Neural cell (in vitro differentiated cells): ENCODE data around the gene CCDC74A. TPM values are rescaled to one million over a fixed set of nuclear protein-coding genes. Genes with fewer than 3 reads are reported as not detected.
"Not testable (repeated sequence)": the region's sequence is repeated elsewhere in the genome, so short reads cannot be mapped to it uniquely, and the experiment has no call there.

Experiments used
- H2AFZ ChIP-seq: fragments of 200-600, 300-800 bp; sonication (generic), shearing (Covaris generic); 2 replicates; pipeline ENCODE4 v1.6.0; 2014; ENCODE audit warnings: low read depth, mild to moderate bottlenecking, antibody characterized with exemption, low read length, moderate library complexity
- H3F3A ChIP-seq: fragments of 200-600 bp; shearing (Covaris generic); 2 replicates; pipeline ENCODE4 v1.6.1; 2016; ENCODE audit warnings: mild to moderate bottlenecking, moderate library complexity, mixed read lengths, antibody characterized with exemption, low read length; ENCODE audit not compliant: insufficient read depth, poor library complexity, severe bottlenecking
- H3K27ac ChIP-seq: fragments of 200-600, 300-800 bp; sonication (generic), shearing (Covaris generic); 2 replicates; pipeline ENCODE4 v1.5.1; 2014; ENCODE audit warnings: mild to moderate bottlenecking, low read length, moderate library complexity
- H3K27me3 ChIP-seq: fragments of 300-800, 200-600 bp; sonication (generic), shearing (Covaris generic); 2 replicates; pipeline ENCODE4 v1.6.0; 2014; ENCODE audit warnings: mild to moderate bottlenecking, low read depth, low read length, moderate library complexity; ENCODE audit not compliant: insufficient read depth
- H3K36me3 ChIP-seq: fragments of 300-800, 200-600 bp; sonication (generic), shearing (Covaris generic); 2 replicates; pipeline ENCODE4 v1.5.1; 2014; ENCODE audit warnings: mild to moderate bottlenecking, antibody characterized with exemption, low read length, moderate library complexity; ENCODE audit not compliant: insufficient read depth
- H3K4me2 ChIP-seq: fragments of 300-800, 200-600 bp; sonication (generic), shearing (Covaris generic); 2 replicates; pipeline ENCODE4 v1.6.0; 2014; ENCODE audit warnings: mild to moderate bottlenecking, low read length
- H3K4me3 ChIP-seq: fragments of 300-800, 200-600 bp; sonication (generic), shearing (Covaris generic); 2 replicates; pipeline ENCODE4 v1.5.1; 2014; ENCODE audit warnings: mild to moderate bottlenecking, low read length, moderate library complexity
- H3K79me2 ChIP-seq: fragments of 200-600 bp; shearing (Covaris generic); replicated peaks from 2 replicates; pipeline ENCODE4 v1.6.0; 2014; ENCODE audit warnings: mild to moderate bottlenecking, low read length, moderate library complexity; ENCODE audit not compliant: insufficient read depth
- H3K9ac ChIP-seq: fragments of 300-800, 200-600 bp; sonication (generic), shearing (Covaris generic); 2 replicates; pipeline ENCODE4 v1.6.1; 2016; ENCODE audit warnings: mild to moderate bottlenecking, low read length, mixed read lengths
- H3K9me2 ChIP-seq: fragments of 200-600 bp; shearing (Covaris generic); 2 replicates; pipeline ENCODE4 v1.6.1; 2016; ENCODE audit warnings: mild to moderate bottlenecking, low read length, mixed read lengths; ENCODE audit not compliant: insufficient read depth
- H3K9me3 ChIP-seq: fragments of 200-600, 300-800 bp; sonication (generic), shearing (Covaris generic); 2 replicates; pipeline ENCODE4 v1.6.1; 2016; ENCODE audit warnings: mild to moderate bottlenecking, mixed run types, low read length, moderate library complexity, mixed read lengths
- H4K20me1 ChIP-seq: fragments of 200-600 bp; shearing (Covaris generic); 2 replicates; pipeline ENCODE4 v1.6.1; 2016; ENCODE audit warnings: mild to moderate bottlenecking, mixed run types; ENCODE audit not compliant: insufficient read depth
- CTCF ChIP-seq: fragments of 450-650 bp; IDR thresholded peaks from 2 replicates; pipeline ENCODE4 v1.5.1; 2014; ENCODE audit warnings: antibody characterized with exemption, mild to moderate bottlenecking, moderate library complexity; ENCODE audit not compliant: poor library complexity, severe bottlenecking
- EP300 ChIP-seq: fragments of 450-650 bp; conservative IDR thresholded peaks from 2 replicates; pipeline ENCODE4 v1.6.1; 2014; ENCODE audit warnings: antibody characterized with exemption, mild to moderate bottlenecking, moderate library complexity; ENCODE audit not compliant: poor library complexity, severe bottlenecking
- EZH2 ChIP-seq: fragments of 200-600, 300-800 bp; shearing (Covaris generic), sonication (generic); IDR thresholded peaks from 2 replicates; pipeline ENCODE4 v1.6.1; 2014; ENCODE audit warnings: antibody characterized with exemption, low read length, borderline replicate concordance, mild to moderate bottlenecking; ENCODE audit not compliant: insufficient read depth, poor library complexity, severe bottlenecking
- MXI1 ChIP-seq: fragments of 450-650 bp; conservative IDR thresholded peaks from 2 replicates; pipeline ENCODE4 v1.6.1; 2014; ENCODE audit warnings: antibody characterized with exemption, mild to moderate bottlenecking; ENCODE audit not compliant: poor library complexity, severe bottlenecking
- POLR2AphosphoS5 ChIP-seq: IDR thresholded peaks from 2 replicates; pipeline ENCODE4 v1.6.1; 2012
- RAD21 ChIP-seq: fragments of 450-650 bp; conservative IDR thresholded peaks from 2 replicates; pipeline ENCODE4 v1.6.1; 2014; ENCODE audit warnings: antibody characterized with exemption, mild to moderate bottlenecking, moderate library complexity
- REST ChIP-seq: IDR thresholded peaks from 2 replicates; pipeline ENCODE4 v1.6.1; 2012; ENCODE audit warnings: borderline replicate concordance
- SMC3 ChIP-seq: fragments of 450-650 bp; conservative IDR thresholded peaks from 2 replicates; pipeline ENCODE4 v1.6.1; 2014; ENCODE audit warnings: antibody characterized with exemption, mild to moderate bottlenecking, moderate library complexity; ENCODE audit not compliant: poor library complexity
- TAF1 ChIP-seq: IDR thresholded peaks from 2 replicates; pipeline ENCODE4 v1.6.1; 2012; ENCODE audit warnings: low read depth
- polyA plus RNA-seq: library from polyadenylated mRNA; depleted of rRNA; stranded (reverse); fragments of >200 nt; gene quantifications from 2 replicates; pipeline ENCODE4 v1.2.3, GENCODE V29; 2014

Gene CCDC74A
- polyA plus RNA-seq, 1 donor from 2014 or later, result 38.2 TPM

GRCh38 chr2:131535526-131535925 is 7.8 kb downstream of the CCDC74A start:
- H4K20me1 ChIP-seq, result no peaks in the 10 kb centered on the region
- no peaks in the 10 kb centered on the region for H3F3A ChIP-seq
- no peak overlapping the region for H3K9ac ChIP-seq
- no peaks in the 10 kb centered on the region for H3K9me2 ChIP-seq
- H3K36me3 ChIP-seq, result no peaks in the 10 kb centered on the region
- H3K4me2 ChIP-seq, result no peak overlapping the region
- no peak overlapping the region for H3K4me3 ChIP-seq
- TF ChIP-seq RAD21 (no peak), CTCF (no peak), EP300 (no peak), SMC3 (no peak), TAF1 (no peak), POLR2AphosphoS5 (no peak), MXI1 (no peak), EZH2 (no peak), REST (no peak)
- no peak overlapping the region for H2AFZ ChIP-seq
- H3K79me2 ChIP-seq, result no peaks in the 10 kb centered on the region
- no peaks in the 10 kb centered on the region for H3K27me3 ChIP-seq
- H3K9me3 ChIP-seq, result no peaks in the 10 kb centered on the region
- no peak overlapping the region for H3K27ac ChIP-seq

GRCh38 chr2:131535951-131536826 is 8.5 kb downstream of the CCDC74A start:
- H3K4me2 ChIP-seq, result not testable (repeated sequence)

GRCh38 chr2:131536841-131537240 is 9.2 kb downstream of the CCDC74A start:
- not testable (repeated sequence) for H3K9ac ChIP-seq, H3F3A ChIP-seq, H3K4me2 ChIP-seq, H3K79me2 ChIP-seq, H3K9me2 ChIP-seq, H3K36me3 ChIP-seq, H3K27me3 ChIP-seq, H3K9me3 ChIP-seq, H2AFZ ChIP-seq, H3K27ac ChIP-seq, H4K20me1 ChIP-seq, H3K4me3 ChIP-seq

More at GRCh38 chr2:131535951-131536826, 8.5 kb downstream of the CCDC74A start:
- H3K4me3 ChIP-seq, H3K79me2 ChIP-seq, H3K9ac ChIP-seq, H3K36me3 ChIP-seq, H3K27me3 ChIP-seq, H3K9me3 ChIP-seq, H4K20me1 ChIP-seq, H3K9me2 ChIP-seq, H3K27ac ChIP-seq, H3F3A ChIP-seq, H2AFZ ChIP-seq: not testable (repeated sequence)

- H3F3A ChIP-seq, H3K9me3 ChIP-seq, H3K36me3 ChIP-seq, H3K4me2 ChIP-seq, H3K9me2 ChIP-seq, H3K79me2 ChIP-seq, H3K27ac ChIP-seq, H3K4me3 ChIP-seq, H4K20me1 ChIP-seq, H2AFZ ChIP-seq, H3K9ac ChIP-seq, H3K27me3 ChIP-seq: not testable (repeated sequence)
These were observed 11.2 kb downstream of the CCDC74A start for GRCh38 chr2:131538856-131539255.
